ENCODE results near the gene SNTN.

Gene SNTN

GRCh38 chr3:63679186-63679585, 26.7 kb downstream of the SNTN start:
- no peak for DNase-seq

- DNase-seq = no peak
Observed at GRCh38 chr3:63684081-63684480, 31.6 kb downstream of the SNTN start.

GRCh38 chr3:63685340-63685739, 32.9 kb downstream of the SNTN start:
- no peak for DNase-seq

GRCh38 chr3:63687278-63688225, 35.1 kb downstream of the SNTN start:
- DNase-seq = no peak

GRCh38 chr3:63689285-63689684, 36.8 kb downstream of the SNTN start:
- no peak for DNase-seq

GRCh38 chr3:63693351-63693750, 40.9 kb downstream of the SNTN start:
- no peak for DNase-seq

- no peak for DNase-seq
Observed at GRCh38 chr3:63705092-63705645, 52.7 kb downstream of the SNTN start.

GRCh38 chr3:63706321-63707085, 54.0 kb downstream of the SNTN start:
- no peak for DNase-seq

GRCh38 chr3:63707731-63708130, 55.3 kb downstream of the SNTN start:
- DNase-seq = no peak

GRCh38 chr3:63709576-63709975, 57.1 kb downstream of the SNTN start:
- DNase-seq = no peak
